ENCODE data around the gene MRPL11. TPM values are rescaled to one million over a fixed set of nuclear protein-coding genes. Genes with fewer than 3 reads are reported as not detected.

The MRPL11 gene
- 10 to 100 TPM; 27.6 to 33.5 TPM for total RNA-seq
- polyA plus RNA-seq, result 10 to 100 TPM; 40.1 to 54.5 TPM
- long read RNA-seq, donor 1, transcript MRPL11-201 (5 exons, 1,605 nt), result major isoform, 17 of 34 reads
- long read RNA-seq, donor 1, transcript MRPL11-203 (5 exons, 1,527 nt), result minor isoform, 6 of 34 reads
- long read RNA-seq, donor 1, partial matches to known transcripts, result 9 of 34 reads
- long read RNA-seq, donor 1, other reads (novel, unspliced or antisense), result 2 of 34 reads
- long read RNA-seq, donor 2, transcript MRPL11-201 (5 exons, 1,605 nt), result major isoform, 7 of 11 reads
- long read RNA-seq, donor 2, partial matches to known transcripts, result 0 of 11 reads
- long read RNA-seq, donor 2, other reads (novel, unspliced or antisense), result 2 of 11 reads

GRCh38 chr11:66438504-66439466 lies at the start of gene MRPL11:
Gene MRPL11 (minus strand): TSS chr11:66438848. CDS start chr11:66438754, 94 bp downstream.
- intact Hi-C loops (cut with DNase I), result no loop called here

GRCh38 chr11:66484806-66485380 lies 46.2 kb upstream of the MRPL11 start:
- no peaks in the 10 kb centered on the region for H3K9me3 ChIP-seq (ENCODE audit: control insufficient read depth, low read length)
- no peaks in the 10 kb centered on the region for H3K4me1 ChIP-seq (ENCODE audit: control insufficient read depth in 1 of 2, insufficient read depth in 2 of 2, low read length in 2 of 2)
- no peak overlapping the region for H3K4me3 ChIP-seq (ENCODE audit: low read length in 2 of 2)
- intact Hi-C loops (cut with DNase I), result no loop called here
- peaks cover 0 to 3% of the 10 kb centered on the region in 2 donors for H3K36me3 ChIP-seq (ENCODE audit: control insufficient read depth in 1 of 2, insufficient read depth in 2 of 2, low read length in 1 of 2)
- WGBS, 2 donors, result 79 to 87% methylated on average over 7 of the region's 7 CpGs
- ATAC-seq (ENCODE audit: low FRiP score), result no peak
- DNase-seq, result no peak
- H3K27ac ChIP-seq (ENCODE audit: low read depth in 1 of 2, low read length in 2 of 2), result no peak overlapping the region
- no peaks in the 10 kb centered on the region for H3K27me3 ChIP-seq (ENCODE audit: control insufficient read depth in 1 of 2, insufficient read depth in 2 of 2, low read length in 1 of 2)

More at GRCh38 chr11:66438504-66439466, at the start of gene MRPL11:
- Histone ChIP-seq H3K9me3 (ENCODE audit: control insufficient read depth, low read length) (no peaks in the 10 kb centered on the region), H3K27me3 (ENCODE audit: control insufficient read depth in 1 of 2, insufficient read depth in 2 of 2, low read length in 1 of 2) (no peaks in the 10 kb centered on the region), H3K4me1 (ENCODE audit: control insufficient read depth in 1 of 2, insufficient read depth in 2 of 2, low read length in 2 of 2) (no peaks in the 10 kb centered on the region), H3K27ac (ENCODE audit: low read depth in 1 of 2, low read length in 2 of 2) (no peak within 1 kb of the TSS), H3K4me3 (ENCODE audit: low read length in 2 of 2) (peak within 1 kb of the TSS; percentile 45 to 74), H3K36me3 (ENCODE audit: control insufficient read depth in 1 of 2, insufficient read depth in 2 of 2, low read length in 1 of 2) (no peaks in the 10 kb centered on the region)
- peak; percentile 91 to 96 for DNase-seq
- ATAC-seq (ENCODE audit: low FRiP score), result peak; percentile 100
- WGBS, 2 donors, result 8% methylated on average over 45 of the region's 45 CpGs

GRCh38 chr11:66480117-66480938 lies 41.7 kb upstream of the MRPL11 start, which contains the start of gene DPP3:
Gene DPP3 (plus strand): TSS chr11:66480434. CDS start chr11:66482201, 1,767 bp downstream.
- H3K9me3 ChIP-seq (ENCODE audit: control insufficient read depth, low read length), result no peaks in the 10 kb centered on the region
- H3K4me3 ChIP-seq (ENCODE audit: low read length in 2 of 2), result peak within 1 kb of the TSS; percentile 56 to 76
- intact Hi-C loops (cut with DNase I), result no loop called here
- WGBS, 2 donors, result 0 to 1% methylated on average over 45 to 62 of the region's 62 CpGs
- no peaks in the 10 kb centered on the region for H3K4me1 ChIP-seq (ENCODE audit: control insufficient read depth in 1 of 2, insufficient read depth in 2 of 2, low read length in 2 of 2)
- peak; percentile 99 for DNase-seq
- peak within 1 kb of the TSS; percentile 54 to 86 for H3K27ac ChIP-seq (ENCODE audit: low read depth in 1 of 2, low read length in 2 of 2)
- H3K27me3 ChIP-seq (ENCODE audit: control insufficient read depth in 1 of 2, insufficient read depth in 2 of 2, low read length in 1 of 2), result no peaks in the 10 kb centered on the region
- H3K36me3 ChIP-seq (ENCODE audit: control insufficient read depth in 1 of 2, insufficient read depth in 2 of 2, low read length in 1 of 2), result no peaks in the 10 kb centered on the region
- ATAC-seq (ENCODE audit: low FRiP score), result peak; percentile 96

- DNase-seq (peak; percentile 68 to 83), ATAC-seq (ENCODE audit: low FRiP score) (peak; percentile 32)
- H3K4me1 ChIP-seq (ENCODE audit: control insufficient read depth in 1 of 2, insufficient read depth in 2 of 2, low read length in 2 of 2), result no peaks in the 10 kb centered on the region
- no peaks in the 10 kb centered on the region for H3K9me3 ChIP-seq (ENCODE audit: control insufficient read depth, low read length)
- H3K36me3 ChIP-seq (ENCODE audit: control insufficient read depth in 1 of 2, insufficient read depth in 2 of 2, low read length in 1 of 2), result no peaks in the 10 kb centered on the region
- no peaks in the 10 kb centered on the region for H3K27me3 ChIP-seq (ENCODE audit: control insufficient read depth in 1 of 2, insufficient read depth in 2 of 2, low read length in 1 of 2)
- 1% methylated on average over 34 of the region's 34 CpGs for WGBS, 2 donors
- H3K4me3 ChIP-seq (ENCODE audit: low read length in 2 of 2), result peak overlapping the region; percentile 56 to 76
- intact Hi-C loops (cut with DNase I), result no loop called here
- peak overlapping the region; percentile 54 to 86 for H3K27ac ChIP-seq (ENCODE audit: low read depth in 1 of 2, low read length in 2 of 2)
These were observed 40.9 kb upstream of the MRPL11 start for GRCh38 chr11:66479394-66480116.

GRCh38 chr11:66478729-66479393 lies 40.2 kb upstream of the MRPL11 start:
- intact Hi-C loops (cut with DNase I), result no loop called here

GRCh38 chr11:66477263-66478201 lies 38.9 kb upstream of the MRPL11 start:
- Histone ChIP-seq H3K27ac (ENCODE audit: low read depth in 1 of 2, low read length in 2 of 2) (no peak overlapping the region), H3K4me3 (ENCODE audit: low read length in 2 of 2) (no peak overlapping the region), H3K36me3 (ENCODE audit: control insufficient read depth in 1 of 2, insufficient read depth in 2 of 2, low read length in 1 of 2) (no peaks in the 10 kb centered on the region), H3K4me1 (ENCODE audit: control insufficient read depth in 1 of 2, insufficient read depth in 2 of 2, low read length in 2 of 2) (no peaks in the 10 kb centered on the region), H3K27me3 (ENCODE audit: control insufficient read depth in 1 of 2, insufficient read depth in 2 of 2, low read length in 1 of 2) (no peaks in the 10 kb centered on the region), H3K9me3 (ENCODE audit: control insufficient read depth, low read length) (no peaks in the 10 kb centered on the region)
- 83 to 85% methylated on average over 11 of the region's 11 CpGs for WGBS, 2 donors
- ATAC-seq (ENCODE audit: low FRiP score) (no peak), DNase-seq (peak in 1 of 2 donors; percentile 38)
- intact Hi-C loops (cut with DNase I), result no loop called here

More at GRCh38 chr11:66478729-66479393, 40.2 kb upstream of the MRPL11 start:
- ATAC-seq (ENCODE audit: low FRiP score) (no peak), DNase-seq (no peak)
- Histone ChIP-seq H3K9me3 (ENCODE audit: control insufficient read depth, low read length) (no peaks in the 10 kb centered on the region), H3K27me3 (ENCODE audit: control insufficient read depth in 1 of 2, insufficient read depth in 2 of 2, low read length in 1 of 2) (no peaks in the 10 kb centered on the region), H3K4me3 (ENCODE audit: low read length in 2 of 2) (peak overlapping the region; percentile 56 to 76), H3K4me1 (ENCODE audit: control insufficient read depth in 1 of 2, insufficient read depth in 2 of 2, low read length in 2 of 2) (no peaks in the 10 kb centered on the region), H3K27ac (ENCODE audit: low read depth in 1 of 2, low read length in 2 of 2) (peak overlapping the region in 1 of 2 donors; percentile 86), H3K36me3 (ENCODE audit: control insufficient read depth in 1 of 2, insufficient read depth in 2 of 2, low read length in 1 of 2) (no peaks in the 10 kb centered on the region)
- WGBS, 2 donors, result 48% methylated on average over 8 of the region's 8 CpGs
